ENCODE data around the gene C4orf51. TPM values are rescaled to one million over a fixed set of nuclear protein-coding genes. Genes with fewer than 3 reads are reported as not detected.
A peak's percentile ranks its signal among the peaks of the same experiment; 100 is the strongest.

C4orf51 gene
- total RNA-seq, 1 experiment from 2014 or later = not detected

DNA sequence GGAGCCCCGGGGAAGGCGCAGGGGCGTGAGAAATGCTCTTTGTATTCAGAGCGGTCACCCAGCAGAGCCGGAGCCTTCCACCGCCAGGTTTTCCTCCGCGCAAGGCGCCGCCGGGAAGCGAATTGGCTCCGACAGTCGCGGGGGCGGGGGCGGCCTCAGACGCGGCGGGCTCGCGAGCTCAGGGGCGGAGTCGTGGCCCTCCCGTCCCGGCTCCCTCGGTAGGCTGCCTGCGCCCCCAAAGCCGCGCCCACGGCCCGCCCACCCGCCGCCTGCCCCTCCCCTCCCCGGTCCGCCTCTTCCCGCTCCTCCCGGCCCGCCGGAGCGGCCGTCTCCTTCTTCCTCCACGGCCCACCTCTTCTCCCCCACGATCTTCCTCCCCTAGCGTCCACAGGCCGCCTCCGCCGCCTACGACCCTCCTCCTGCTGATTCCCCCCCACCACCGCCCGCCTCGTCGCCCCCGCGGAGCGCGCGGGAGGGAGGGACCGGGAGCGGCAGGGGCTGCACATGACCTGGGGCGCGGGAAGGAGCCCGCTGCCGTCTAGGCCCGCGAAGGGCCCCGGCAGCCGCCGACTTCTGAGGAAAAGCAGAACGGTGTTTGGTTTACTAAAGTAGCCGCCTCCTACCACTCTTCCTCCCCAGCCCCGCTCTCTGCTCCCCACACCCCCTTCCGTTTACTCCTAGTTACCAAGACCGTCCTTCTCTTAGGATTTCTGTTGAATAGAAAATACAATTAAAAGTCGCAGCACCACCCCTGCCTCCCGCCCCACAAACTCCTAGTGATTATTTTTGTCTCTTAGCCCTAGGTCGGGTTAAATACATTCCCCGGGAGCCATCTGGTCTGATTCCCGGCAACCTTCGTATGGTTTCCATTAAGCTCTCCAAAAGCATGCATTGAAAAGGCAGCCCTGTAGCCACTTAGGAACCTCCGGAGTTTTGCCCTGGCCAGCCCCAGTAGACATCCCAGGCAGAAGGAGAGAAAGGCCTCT lies 53.2 kb downstream of the C4orf51 start:
- CTCF ChIA-PET = interaction anchor here (1.0 to 1.6 kb wide), 2 partner anchors 10 to 114 kb away, joined by 3 to 4 read pairs; partner anchors contain the start of gene MMAA
- Mint-ChIP-seq H3K9me3 (ENCODE audit: low read depth, unreplicated experiment) (no peaks in the 10 kb centered on the region), H3K27ac (ENCODE audit: unreplicated experiment) (peak overlapping the region; percentile 94), H3K36me3 (ENCODE audit: insufficient read depth, unreplicated experiment) (peaks cover 23% of the 10 kb centered on the region), H3K27me3 (ENCODE audit: unreplicated experiment) (no peaks in the 10 kb centered on the region), H3K4me3 (ENCODE audit: low read depth, unreplicated experiment) (peak overlapping the region; percentile 59), H3K4me1 (ENCODE audit: low read depth, unreplicated experiment) (peaks cover 29% of the 10 kb centered on the region)
- no TSS peak for BruUV-seq (replicated peaks)
- intact Hi-C loops (cut with micrococcal nuclease; ENCODE audit: unreplicated experiment) = loop anchor here (5.0 to 10.0 kb wide), 4 partner anchors 51 to 248 kb away; partner anchors contain the start of genes C4orf51, SMAD1 and ZNF827
- TF ChIP-seq, protein P1, sequence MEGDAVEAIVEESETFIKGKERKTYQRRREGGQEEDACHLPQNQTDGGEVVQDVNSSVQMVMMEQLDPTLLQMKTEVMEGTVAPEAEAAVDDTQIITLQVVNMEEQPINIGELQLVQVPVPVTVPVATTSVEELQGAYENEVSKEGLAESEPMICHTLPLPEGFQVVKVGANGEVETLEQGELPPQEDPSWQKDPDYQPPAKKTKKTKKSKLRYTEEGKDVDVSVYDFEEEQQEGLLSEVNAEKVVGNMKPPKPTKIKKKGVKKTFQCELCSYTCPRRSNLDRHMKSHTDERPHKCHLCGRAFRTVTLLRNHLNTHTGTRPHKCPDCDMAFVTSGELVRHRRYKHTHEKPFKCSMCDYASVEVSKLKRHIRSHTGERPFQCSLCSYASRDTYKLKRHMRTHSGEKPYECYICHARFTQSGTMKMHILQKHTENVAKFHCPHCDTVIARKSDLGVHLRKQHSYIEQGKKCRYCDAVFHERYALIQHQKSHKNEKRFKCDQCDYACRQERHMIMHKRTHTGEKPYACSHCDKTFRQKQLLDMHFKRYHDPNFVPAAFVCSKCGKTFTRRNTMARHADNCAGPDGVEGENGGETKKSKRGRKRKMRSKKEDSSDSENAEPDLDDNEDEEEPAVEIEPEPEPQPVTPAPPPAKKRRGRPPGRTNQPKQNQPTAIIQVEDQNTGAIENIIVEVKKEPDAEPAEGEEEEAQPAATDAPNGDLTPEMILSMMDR (IDR thresholded peaks at IDR 0.05; ENCODE audit: unreplicated experiment) = no peak
- DNase-seq = peak; percentile 91

DNA sequence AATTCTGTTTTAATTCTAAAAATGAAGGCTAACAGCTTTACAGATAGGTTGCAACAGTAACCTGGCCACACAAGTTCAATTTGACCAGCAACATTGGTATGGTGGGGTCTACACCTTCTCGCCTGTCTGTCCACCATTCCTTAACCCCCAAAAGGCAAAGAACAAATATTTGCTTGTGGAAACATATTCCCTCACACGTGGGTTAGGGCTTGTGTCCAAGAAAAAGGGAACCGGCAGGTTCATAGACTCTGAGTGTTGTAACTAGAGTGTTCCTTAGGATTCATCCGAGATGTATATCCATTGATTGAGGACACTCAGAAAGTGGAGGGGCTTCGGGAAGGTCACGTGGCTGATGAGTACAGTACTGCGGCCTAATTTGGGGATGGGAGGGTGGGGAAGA lies 54.1 kb downstream of the C4orf51 start:
- peak overlapping the region; percentile 59 for H3K4me3 Mint-ChIP-seq (ENCODE audit: low read depth, unreplicated experiment)
- BruUV-seq (replicated peaks) = TSS peak; percentile 84
- no peaks in the 10 kb centered on the region for H3K9me3 Mint-ChIP-seq (ENCODE audit: low read depth, unreplicated experiment)
- H3K27me3 Mint-ChIP-seq (ENCODE audit: unreplicated experiment) = no peaks in the 10 kb centered on the region
- TF ChIP-seq, protein P1 (IDR thresholded peaks at IDR 0.05; ENCODE audit: unreplicated experiment) = no peak
- no peak for DNase-seq
- intact Hi-C loops (cut with micrococcal nuclease; ENCODE audit: unreplicated experiment) = loop anchor here (2.0 to 10.0 kb wide), 5 partner anchors 52 to 249 kb away; partner anchors contain the start of genes C4orf51, MMAA, SMAD1 and ZNF827
- H3K4me1 Mint-ChIP-seq (ENCODE audit: low read depth, unreplicated experiment) = peaks cover 29% of the 10 kb centered on the region
- peaks cover 23% of the 10 kb centered on the region for H3K36me3 Mint-ChIP-seq (ENCODE audit: insufficient read depth, unreplicated experiment)
- CTCF ChIA-PET = interaction anchor here (0.6 to 1.6 kb wide), 2 partner anchors 9 to 89 kb away, joined by 3 to 7 read pairs; no protein-coding TSS in a partner anchor
- H3K27ac Mint-ChIP-seq (ENCODE audit: unreplicated experiment) = peak overlapping the region; percentile 94

DNA sequence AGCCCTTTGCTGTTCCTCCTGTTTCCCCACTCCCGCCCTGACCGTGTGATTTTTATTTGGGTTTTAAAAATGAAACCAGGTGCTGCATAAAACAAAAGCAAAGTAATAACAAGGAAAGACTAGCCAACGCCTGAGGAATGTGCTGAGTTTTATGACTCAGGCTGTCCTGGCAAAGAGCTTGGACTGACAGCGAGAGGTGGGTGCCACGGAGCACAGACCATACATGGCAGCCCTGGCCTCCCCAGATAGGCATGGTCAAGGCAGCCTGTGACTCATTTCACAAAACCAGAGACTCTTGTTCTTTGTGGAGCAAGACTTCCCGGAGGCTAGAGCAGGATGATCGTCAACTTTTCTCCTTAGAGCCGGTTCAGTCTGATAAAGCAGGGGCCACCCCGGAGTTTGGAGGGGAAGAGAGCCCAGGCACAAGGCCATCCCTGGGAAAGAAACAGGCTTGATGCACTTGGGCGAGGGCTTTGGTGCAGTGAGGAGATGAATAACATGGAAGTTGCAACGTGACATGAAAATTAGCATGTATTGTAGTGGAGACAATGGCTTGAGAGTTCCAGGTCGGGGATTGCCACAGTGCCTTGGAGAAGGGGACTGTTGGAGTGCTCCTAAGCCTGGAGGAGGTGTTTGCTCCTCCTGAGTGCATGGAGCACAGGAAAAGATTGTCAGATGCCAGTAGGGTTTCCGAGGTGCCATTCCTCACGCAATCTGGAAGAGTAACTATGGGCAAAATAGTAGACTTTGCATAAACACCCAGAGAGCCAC lies 54.8 kb downstream of the C4orf51 start:
- intact Hi-C loops (cut with micrococcal nuclease; ENCODE audit: unreplicated experiment) = loop anchor here (2.0 to 10.0 kb wide), 5 partner anchors 52 to 250 kb away; partner anchors contain the start of genes C4orf51, MMAA, SMAD1 and ZNF827
- CTCF ChIA-PET = interaction anchor here (0.6 to 1.6 kb wide), 2 partner anchors 8 to 88 kb away, joined by 3 to 7 read pairs; no protein-coding TSS in a partner anchor

More for the DNA sequence above, 54.8 kb downstream of the C4orf51 start:
- Mint-ChIP-seq H3K27ac (ENCODE audit: unreplicated experiment) (peak overlapping the region; percentile 94), H3K36me3 (ENCODE audit: insufficient read depth, unreplicated experiment) (peaks cover 23% of the 10 kb centered on the region), H3K9me3 (ENCODE audit: low read depth, unreplicated experiment) (no peaks in the 10 kb centered on the region), H3K4me1 (ENCODE audit: low read depth, unreplicated experiment) (peaks cover 29% of the 10 kb centered on the region), H3K27me3 (ENCODE audit: unreplicated experiment) (no peaks in the 10 kb centered on the region), H3K4me3 (ENCODE audit: low read depth, unreplicated experiment) (peak overlapping the region; percentile 59)
- BruUV-seq (replicated peaks) = no TSS peak
- peak; percentile 81 for DNase-seq
- TF ChIP-seq, protein P1 (IDR thresholded peaks at IDR 0.05; ENCODE audit: unreplicated experiment) = no peak
